Measurements from ENCODE around the gene C2orf72.

Gene C2orf72

GRCh38 chr2:230996661-230997060 lies 40.7 kb upstream of the C2orf72 start:
- TF ChIP-seq, protein P1, sequence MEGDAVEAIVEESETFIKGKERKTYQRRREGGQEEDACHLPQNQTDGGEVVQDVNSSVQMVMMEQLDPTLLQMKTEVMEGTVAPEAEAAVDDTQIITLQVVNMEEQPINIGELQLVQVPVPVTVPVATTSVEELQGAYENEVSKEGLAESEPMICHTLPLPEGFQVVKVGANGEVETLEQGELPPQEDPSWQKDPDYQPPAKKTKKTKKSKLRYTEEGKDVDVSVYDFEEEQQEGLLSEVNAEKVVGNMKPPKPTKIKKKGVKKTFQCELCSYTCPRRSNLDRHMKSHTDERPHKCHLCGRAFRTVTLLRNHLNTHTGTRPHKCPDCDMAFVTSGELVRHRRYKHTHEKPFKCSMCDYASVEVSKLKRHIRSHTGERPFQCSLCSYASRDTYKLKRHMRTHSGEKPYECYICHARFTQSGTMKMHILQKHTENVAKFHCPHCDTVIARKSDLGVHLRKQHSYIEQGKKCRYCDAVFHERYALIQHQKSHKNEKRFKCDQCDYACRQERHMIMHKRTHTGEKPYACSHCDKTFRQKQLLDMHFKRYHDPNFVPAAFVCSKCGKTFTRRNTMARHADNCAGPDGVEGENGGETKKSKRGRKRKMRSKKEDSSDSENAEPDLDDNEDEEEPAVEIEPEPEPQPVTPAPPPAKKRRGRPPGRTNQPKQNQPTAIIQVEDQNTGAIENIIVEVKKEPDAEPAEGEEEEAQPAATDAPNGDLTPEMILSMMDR (IDR thresholded peaks at IDR 0.05; ENCODE audit: low read depth, low read length), result no peak
- DNase-seq (ENCODE audit: low read depth in 2 of 2), result no peak
- H3K4me3 ChIP-seq (replicated peaks in 1 of 2; ENCODE audit: low read depth in 2 of 2, low read length in 2 of 2), result no peak overlapping the region

DNA sequence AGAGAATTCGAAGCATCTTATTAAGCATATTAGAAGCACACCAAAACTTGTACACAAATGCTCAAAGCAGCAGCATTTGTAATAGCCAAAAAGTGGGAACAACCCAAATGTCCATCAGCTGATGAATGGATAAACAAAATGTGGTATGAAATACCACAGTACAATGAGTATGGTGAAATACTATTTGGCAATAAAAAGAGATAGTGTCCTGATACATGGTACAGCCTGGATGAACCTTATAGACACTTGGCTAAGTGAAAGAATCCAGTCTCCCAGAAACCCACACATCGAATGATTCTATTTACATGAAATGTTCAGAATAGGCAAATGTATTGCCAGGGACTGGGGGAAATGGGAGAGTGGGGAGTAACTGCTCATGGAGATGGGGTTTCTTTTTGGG lies 38.4 kb upstream of the C2orf72 start:
- H3K4me3 ChIP-seq (replicated peaks in 1 of 2; ENCODE audit: low read depth in 2 of 2, low read length in 2 of 2), result no peak overlapping the region
- peak in 1 of 2 donors; percentile 10 for DNase-seq (ENCODE audit: low read depth in 2 of 2)
- TF ChIP-seq, protein P1 (IDR thresholded peaks at IDR 0.05; ENCODE audit: low read depth, low read length), result no peak

DNA sequence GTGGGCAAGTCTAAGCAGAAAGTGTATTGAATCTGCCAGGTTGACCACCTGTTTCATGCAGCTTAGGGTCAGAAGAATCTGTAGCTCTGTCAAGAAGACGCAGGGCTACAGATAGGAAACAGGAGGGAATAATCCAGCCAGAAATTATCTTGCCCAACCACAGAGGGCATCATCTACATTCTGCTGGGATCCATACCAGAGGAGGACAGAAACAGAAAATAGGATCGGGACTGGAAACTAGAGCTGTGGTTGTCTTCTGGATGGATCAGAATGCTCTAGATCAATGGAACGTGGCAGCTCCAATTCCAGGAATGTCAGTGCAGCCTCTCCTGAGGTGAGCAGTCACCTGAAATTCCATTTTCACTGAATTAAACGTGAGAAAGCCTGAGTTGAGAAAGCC lies 37.8 kb upstream of the C2orf72 start:
- TF ChIP-seq, protein P1 (IDR thresholded peaks at IDR 0.05; ENCODE audit: low read depth, low read length), result no peak
- H3K4me3 ChIP-seq (replicated peaks in 1 of 2; ENCODE audit: low read depth in 2 of 2, low read length in 2 of 2), result no peak overlapping the region
- no peak for DNase-seq (ENCODE audit: low read depth in 2 of 2)

DNA sequence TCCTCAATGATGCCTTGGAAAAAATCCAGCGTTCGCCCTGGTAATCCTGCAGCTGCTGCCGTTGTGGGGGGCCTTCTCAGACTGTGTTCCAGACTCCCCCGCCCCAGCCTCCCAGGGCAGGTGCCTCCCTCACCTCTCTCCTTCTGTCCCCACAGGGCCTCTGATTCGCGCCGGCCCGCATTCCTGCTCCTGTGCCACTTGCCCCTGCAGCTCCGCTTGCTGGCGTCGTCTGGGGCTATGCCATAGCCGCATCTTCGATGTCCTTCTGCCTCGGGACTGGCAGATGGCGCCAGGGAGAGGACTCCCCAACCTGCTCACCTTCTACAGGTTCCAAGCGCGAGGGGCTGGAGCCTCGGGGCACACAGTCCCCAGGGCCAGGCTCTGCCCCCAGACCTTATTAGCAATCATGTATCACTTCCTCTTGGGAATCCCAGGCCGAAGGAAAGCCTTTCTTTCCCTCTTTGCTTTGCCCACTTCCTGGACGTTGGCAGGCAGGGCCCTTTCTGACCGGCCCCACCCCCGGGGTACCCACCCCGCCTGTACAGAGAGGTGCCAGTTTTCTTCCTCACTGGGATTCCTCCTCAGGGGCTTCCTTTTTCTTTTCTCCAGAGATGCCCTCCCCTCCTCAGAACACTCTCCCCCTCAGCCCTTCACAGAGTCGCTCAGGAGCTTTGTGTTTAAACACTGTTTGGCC lies 37.0 kb upstream of the C2orf72 start:
- no peak overlapping the region for H3K4me3 ChIP-seq (replicated peaks in 1 of 2; ENCODE audit: low read depth in 2 of 2, low read length in 2 of 2)
- TF ChIP-seq, protein P1 (IDR thresholded peaks at IDR 0.05; ENCODE audit: low read depth, low read length), result no peak
- no peak for DNase-seq (ENCODE audit: low read depth in 2 of 2)

- DNase-seq (ENCODE audit: low read depth in 2 of 2), result no peak
- TF ChIP-seq, protein P1 (IDR thresholded peaks at IDR 0.05; ENCODE audit: low read depth, low read length), result no peak
- H3K4me3 ChIP-seq (replicated peaks in 1 of 2; ENCODE audit: low read depth in 2 of 2, low read length in 2 of 2), result no peak overlapping the region
These were observed 36.3 kb upstream of the C2orf72 start for GRCh38 chr2:231001036-231001435.

DNA sequence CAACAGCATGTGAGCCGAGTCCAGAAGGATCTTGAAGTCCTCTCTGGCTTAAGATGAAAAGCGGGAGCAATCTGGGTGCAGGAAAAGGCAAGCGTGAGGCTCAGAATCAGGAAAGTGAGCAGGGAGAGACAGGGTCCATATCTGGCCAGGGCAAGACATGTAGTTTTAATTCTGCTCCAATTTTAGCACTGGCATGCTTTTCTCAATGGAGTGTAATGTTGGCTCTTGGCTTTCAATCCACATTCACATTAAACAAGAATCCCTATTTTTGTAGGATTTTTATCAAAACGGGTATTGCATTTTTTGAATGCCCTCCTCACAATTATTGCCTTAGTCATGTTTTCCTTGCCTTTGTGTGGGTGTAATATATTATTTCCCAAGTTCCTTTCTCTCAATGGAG lies 35.4 kb upstream of the C2orf72 start:
- no peak overlapping the region for H3K4me3 ChIP-seq (replicated peaks in 1 of 2; ENCODE audit: low read depth in 2 of 2, low read length in 2 of 2)
- peak in 1 of 2 donors; percentile 9 for DNase-seq (ENCODE audit: low read depth in 2 of 2)
- TF ChIP-seq, protein P1 (IDR thresholded peaks at IDR 0.05; ENCODE audit: low read depth, low read length), result no peak

DNA sequence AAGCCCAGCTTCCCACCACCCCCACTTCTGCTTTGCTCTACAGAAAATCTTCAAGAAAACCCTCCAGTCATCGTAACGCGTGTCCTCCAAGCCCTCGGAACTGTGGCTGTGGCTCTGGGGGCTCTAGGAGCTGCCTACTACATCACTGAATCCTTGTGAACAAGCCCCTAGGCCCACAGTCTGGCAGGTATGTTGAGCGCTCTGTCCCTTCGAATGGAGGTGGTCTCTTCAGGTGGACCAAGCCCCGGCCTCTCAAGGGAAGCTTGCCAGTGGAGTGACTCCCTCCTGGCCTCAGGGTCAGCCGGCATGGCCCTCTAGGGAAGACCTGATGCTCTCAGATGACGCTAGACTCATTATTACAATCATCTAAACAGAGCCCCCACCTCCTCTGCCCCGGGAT lies 34.7 kb upstream of the C2orf72 start:
- no peak overlapping the region for H3K4me3 ChIP-seq (replicated peaks in 1 of 2; ENCODE audit: low read depth in 2 of 2, low read length in 2 of 2)
- TF ChIP-seq, protein P1 (IDR thresholded peaks at IDR 0.05; ENCODE audit: low read depth, low read length), result no peak
- no peak for DNase-seq (ENCODE audit: low read depth in 2 of 2)
